ENCODE data around the gene CFAP210.

DNA sequence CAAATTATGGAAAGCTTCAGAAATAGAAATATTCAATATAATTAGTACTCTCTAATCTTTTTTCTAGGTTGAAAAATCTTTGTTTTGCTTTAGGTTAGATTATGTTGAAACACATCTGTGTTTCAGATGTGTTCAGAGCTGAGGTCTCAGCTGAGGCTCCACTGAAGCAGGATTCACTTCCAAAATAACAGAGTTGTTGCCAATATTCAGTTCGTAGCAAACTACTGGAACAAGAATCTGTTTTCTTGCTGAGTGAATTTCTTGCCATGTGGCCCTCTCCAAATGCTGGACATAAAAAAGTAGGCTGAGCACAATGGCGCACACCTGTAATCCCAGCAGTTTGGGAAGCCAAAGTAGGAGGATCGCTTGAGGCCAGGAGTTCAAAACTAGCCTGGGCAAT is 8.8 kb upstream of the CFAP210 start:
- TF ChIP-seq CTCF (IDR thresholded peaks at IDR 0.05) (no peak), POLR2A (IDR thresholded peaks at IDR 0.05) (no peak)

Data from heart left ventricle (tissue), 13 donors.